ENCODE results near the gene TULP1. TPM values are rescaled to one million over a fixed set of nuclear protein-coding genes. Genes with fewer than 3 reads are reported as not detected.

TULP1 gene
- total and polyA plus RNA-seq, 2 of the 13 experiments (the other 11 are each of a cell fraction or from before 2014, with no cell fraction given): not detected

- TF ChIP-seq ZSCAN29 (CRISPR knock-in tag; conservative IDR thresholded peaks at IDR 0.05): no peak
- 0 out of 2 replicates have a peak, but pooled peaks have one; percentile 13 for TF ChIP-seq ZNF776 (CRISPR knock-in tag; IDR thresholded peaks at IDR 0.05)
- no peak for TF ChIP-seq LCORL (IDR thresholded peaks at IDR 0.05)
- TF ChIP-seq LCORL (CRISPR knock-in tag; IDR thresholded peaks at IDR 0.05): peak; percentile 2
- no peak for TF ChIP-seq SMC3 (IDR thresholded peaks at IDR 0.05; ENCODE audit: low read length)
- peak; percentile 55; the same call in 1 of the 2 replicates for TF ChIP-seq HES4 (CRISPR knock-in tag; IDR thresholded peaks at IDR 0.05; ENCODE audit: borderline replicate concordance)
- TF ChIP-seq MATR3 (CRISPR knock-in tag; IDR thresholded peaks at IDR 0.05): no peak
- TF ChIP-seq MTF2 (CRISPR knock-in tag; IDR thresholded peaks at IDR 0.05; ENCODE audit: borderline replicate concordance): 0 out of 2 replicates have a peak, but pooled peaks have one; percentile 6
- TF ChIP-seq DZIP1 (CRISPR knock-in tag; IDR thresholded peaks at IDR 0.05): peak; percentile 25; the same call in 1 of the 2 replicates
- TF ChIP-seq ZNF777 (CRISPR knock-in tag; IDR thresholded peaks at IDR 0.05): no peak
- no peak for TF ChIP-seq THYN1 (CRISPR knock-in tag; IDR thresholded peaks at IDR 0.05; ENCODE audit: borderline replicate concordance, low read depth)
- no peak for TF ChIP-seq MLX (CRISPR knock-in tag; IDR thresholded peaks at IDR 0.05)
- TF ChIP-seq ZNF782 (CRISPR knock-in tag; IDR thresholded peaks at IDR 0.05; ENCODE audit: borderline replicate concordance): peak; percentile 3; the same call in 1 of the 2 replicates
- no peak for TF ChIP-seq BRF2 (CRISPR knock-in tag; IDR thresholded peaks at IDR 0.05)
- TF ChIP-seq PTBP1 (IDR thresholded peaks at IDR 0.05; ENCODE audit: low read depth, low read length, poor library complexity, severe bottlenecking): no peak
- TF ChIP-seq ZNF44 (CRISPR knock-in tag; IDR thresholded peaks at IDR 0.05): no peak
- no peak for TF ChIP-seq MAFG (CRISPR knock-in tag; IDR thresholded peaks at IDR 0.05)
- TF ChIP-seq HNRNPL (IDR thresholded peaks at IDR 0.05; ENCODE audit: low read depth, low read length): peak; percentile 83; the same call in 1 of the 2 replicates
- TF ChIP-seq ZBTB7A (CRISPR knock-in tag; IDR thresholded peaks at IDR 0.05): no peak
- TF ChIP-seq ZNF121 (CRISPR knock-in tag; IDR thresholded peaks at IDR 0.05): no peak
- no peak for TF ChIP-seq RFXANK (CRISPR knock-in tag; IDR thresholded peaks at IDR 0.05)
- no peak for TF ChIP-seq RARG (CRISPR knock-in tag; IDR thresholded peaks at IDR 0.05; ENCODE audit: low read depth)
- TF ChIP-seq RXRA (CRISPR knock-in tag; IDR thresholded peaks at IDR 0.05): no peak
- no peak for TF ChIP-seq MTA3 (CRISPR knock-in tag; IDR thresholded peaks at IDR 0.05)
- peak; percentile 33; the same call in 1 of the 2 replicates for TF ChIP-seq CHCHD3 (CRISPR knock-in tag; IDR thresholded peaks at IDR 0.05)
- TF ChIP-seq GPBP1L1 (CRISPR knock-in tag; IDR thresholded peaks at IDR 0.05): no peak
- TF ChIP-seq RBM39 (IDR thresholded peaks at IDR 0.05; ENCODE audit: low read depth, low read length, poor library complexity, severe bottlenecking): peak; percentile 20
These were observed 43.5 kb downstream of the TULP1 start (continued) for GRCh38 chr6:35468980-35469750.
